RWPE2 (cell line): ENCODE measurements around the gene PCGF2.

Experiments
- ATAC-seq: fragments of 200-7000 bp; cut with Tn5 transposase; 3 replicates; pipeline ENCODE4 v1.9.1; 2021; ENCODE audit warnings: low read depth
- DNase-seq: peaks from one replicate; pipeline ENCODE4 v3.0.0-alpha.2; 2020; ENCODE audit warnings: low spot score
- H3K27ac ChIP-seq: fragments of 450-650 bp; 2 replicates; pipeline ENCODE4 v1.5.1; 2017; ENCODE audit warnings: mild to moderate bottlenecking; ENCODE audit not compliant: poor library complexity, severe bottlenecking
- H3K27me3 ChIP-seq: fragments of 250-450 bp; sonication (Bioruptor Pico); 2 replicates; pipeline ENCODE4 v1.5.1; 2021; ENCODE audit warnings: mild to moderate bottlenecking, moderate library complexity; ENCODE audit not compliant: insufficient read depth, poor library complexity, severe bottlenecking
- H3K36me3 ChIP-seq: fragments of 250-450 bp; sonication (Bioruptor Pico); 2 replicates; pipeline ENCODE4 v1.5.1; 2020; ENCODE audit warnings: low read depth, mild to moderate bottlenecking, moderate library complexity
- H3K4me1 ChIP-seq: fragments of 250-450 bp; sonication (Bioruptor Pico); 2 replicates; pipeline ENCODE4 v1.5.1; 2021; ENCODE audit warnings: mild to moderate bottlenecking, moderate library complexity; ENCODE audit not compliant: insufficient read depth, poor library complexity, severe bottlenecking
- H3K4me3 ChIP-seq: fragments of 250-450 bp; sonication (Bioruptor Pico); 2 replicates; pipeline ENCODE4 v1.5.1; 2021; ENCODE audit warnings: mild to moderate bottlenecking, moderate library complexity; ENCODE audit not compliant: severe bottlenecking
- H3K9me3 ChIP-seq: fragments of 250-450 bp; sonication (Bioruptor Pico); 2 replicates; pipeline ENCODE4 v1.5.1; 2021; ENCODE audit warnings: mild to moderate bottlenecking, moderate library complexity; ENCODE audit not compliant: severe bottlenecking
- TF ChIP-seq, protein P1 (sequence below): fragments of 450-650 bp; IDR thresholded peaks from one replicate; pipeline ENCODE4 v1.5.1; 2017; ENCODE audit warnings: mild to moderate bottlenecking, moderate library complexity; ENCODE audit not compliant: poor library complexity, severe bottlenecking

The PCGF2 gene

DNA sequence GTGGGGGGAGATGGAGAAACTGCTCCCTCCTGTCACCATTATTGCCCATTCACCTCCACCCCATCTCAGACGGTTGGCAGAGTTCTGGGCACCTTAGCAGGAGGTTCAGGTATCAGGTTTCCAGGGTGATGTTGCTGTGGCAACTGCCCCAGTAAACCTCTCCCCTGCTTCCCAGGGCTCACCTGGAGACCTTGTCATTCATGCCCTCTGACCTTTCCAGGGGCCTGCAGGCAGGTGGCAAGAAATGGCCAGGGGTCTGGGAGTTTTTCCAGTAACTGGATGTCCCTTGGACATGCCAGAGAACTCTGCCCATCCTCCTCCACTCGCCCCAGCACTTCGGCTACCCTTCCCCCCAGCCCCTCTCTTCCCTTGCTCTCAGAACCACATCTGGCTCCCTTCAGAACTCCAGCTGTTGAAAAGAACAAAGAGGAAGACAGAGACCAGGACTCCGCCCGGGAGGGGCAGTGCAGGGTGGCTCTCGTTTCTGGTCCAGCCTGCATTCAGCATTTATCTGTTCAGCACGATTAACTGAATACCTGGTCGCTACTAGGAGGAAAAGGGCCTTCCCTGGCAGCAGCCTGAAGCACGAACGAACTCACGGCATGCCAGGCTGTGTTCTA is 34.6 kb downstream of the PCGF2 start:
- TF ChIP-seq, protein P1, sequence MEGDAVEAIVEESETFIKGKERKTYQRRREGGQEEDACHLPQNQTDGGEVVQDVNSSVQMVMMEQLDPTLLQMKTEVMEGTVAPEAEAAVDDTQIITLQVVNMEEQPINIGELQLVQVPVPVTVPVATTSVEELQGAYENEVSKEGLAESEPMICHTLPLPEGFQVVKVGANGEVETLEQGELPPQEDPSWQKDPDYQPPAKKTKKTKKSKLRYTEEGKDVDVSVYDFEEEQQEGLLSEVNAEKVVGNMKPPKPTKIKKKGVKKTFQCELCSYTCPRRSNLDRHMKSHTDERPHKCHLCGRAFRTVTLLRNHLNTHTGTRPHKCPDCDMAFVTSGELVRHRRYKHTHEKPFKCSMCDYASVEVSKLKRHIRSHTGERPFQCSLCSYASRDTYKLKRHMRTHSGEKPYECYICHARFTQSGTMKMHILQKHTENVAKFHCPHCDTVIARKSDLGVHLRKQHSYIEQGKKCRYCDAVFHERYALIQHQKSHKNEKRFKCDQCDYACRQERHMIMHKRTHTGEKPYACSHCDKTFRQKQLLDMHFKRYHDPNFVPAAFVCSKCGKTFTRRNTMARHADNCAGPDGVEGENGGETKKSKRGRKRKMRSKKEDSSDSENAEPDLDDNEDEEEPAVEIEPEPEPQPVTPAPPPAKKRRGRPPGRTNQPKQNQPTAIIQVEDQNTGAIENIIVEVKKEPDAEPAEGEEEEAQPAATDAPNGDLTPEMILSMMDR, result no peak
- Histone ChIP-seq H3K4me1 (no peaks in the 10 kb centered on the region), H3K27me3 (no peaks in the 10 kb centered on the region), H3K4me3 (no peak overlapping the region), H3K36me3 (peaks cover 48% of the 10 kb centered on the region), H3K27ac (no peak overlapping the region), H3K9me3 (no peaks in the 10 kb centered on the region)
- DNase-seq (no peak), ATAC-seq (no peak)

DNA sequence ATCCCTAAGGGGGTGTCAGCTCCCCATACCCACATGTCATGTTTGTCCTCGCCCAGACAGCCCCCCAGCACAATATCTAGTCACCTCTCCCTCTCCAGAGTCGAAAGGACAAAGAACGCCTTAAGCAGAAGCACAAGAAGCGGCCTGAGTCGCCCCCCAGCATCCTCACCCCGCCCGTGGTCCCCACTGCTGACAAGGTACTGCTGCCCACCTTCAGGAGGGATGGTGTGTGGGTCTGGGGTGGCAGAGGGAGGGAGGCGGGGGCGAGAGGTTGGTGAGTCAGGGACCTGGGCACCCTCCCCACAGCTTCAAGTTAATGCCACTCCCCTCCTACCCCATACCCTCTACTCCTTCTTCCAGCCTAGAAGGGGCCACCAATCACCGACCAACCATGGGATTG is 35.5 kb downstream of the PCGF2 start:
- no peaks in the 10 kb centered on the region for H3K27me3 ChIP-seq
- peaks cover 48% of the 10 kb centered on the region for H3K36me3 ChIP-seq
- TF ChIP-seq, protein P1, result no peak
- ATAC-seq (no peak), DNase-seq (peak; percentile 46)
- H3K27ac ChIP-seq, result no peak overlapping the region
- no peaks in the 10 kb centered on the region for H3K4me1 ChIP-seq
- no peak overlapping the region for H3K4me3 ChIP-seq
- no peaks in the 10 kb centered on the region for H3K9me3 ChIP-seq

DNA sequence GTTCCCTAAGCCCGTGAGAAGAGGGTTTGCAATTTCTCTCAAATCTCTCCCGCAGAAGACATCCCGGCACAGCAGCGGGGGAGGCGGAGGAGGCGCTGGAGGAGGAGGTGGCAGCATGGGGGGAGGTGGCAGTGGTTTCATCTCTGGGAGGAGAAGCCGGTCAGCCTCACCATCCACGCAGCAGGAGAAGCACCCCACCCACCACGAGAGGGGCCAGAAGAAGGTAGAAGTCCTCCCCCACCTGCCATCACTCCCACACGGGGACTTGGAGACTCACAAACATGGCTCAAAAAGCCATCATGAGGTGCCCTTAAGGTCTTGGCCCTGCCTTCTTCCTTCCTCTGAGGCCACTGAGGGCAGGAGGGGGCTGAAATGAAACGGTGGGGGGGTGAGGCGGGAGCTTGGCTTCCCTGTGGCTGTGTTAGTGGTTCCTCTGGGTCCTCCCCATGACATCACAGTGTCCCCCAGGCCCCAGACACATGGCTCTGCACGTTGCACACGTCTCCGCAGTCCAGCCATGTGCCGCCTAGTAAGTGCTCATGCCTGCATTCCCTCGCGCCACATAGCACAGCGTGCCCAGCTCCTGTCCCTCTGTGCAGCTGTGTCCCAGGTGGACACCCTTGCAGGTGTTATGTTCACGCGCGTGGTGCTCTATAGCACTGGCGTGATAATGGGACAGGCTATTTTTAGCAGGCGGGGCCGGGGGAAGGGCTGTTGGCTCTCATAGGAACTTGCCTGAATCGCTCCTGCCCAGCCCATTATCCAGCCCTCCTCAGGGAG is 36.2 kb downstream of the PCGF2 start:
- Histone ChIP-seq H3K27me3 (no peaks in the 10 kb centered on the region), H3K27ac (no peak overlapping the region), H3K4me1 (no peaks in the 10 kb centered on the region), H3K9me3 (no peaks in the 10 kb centered on the region), H3K4me3 (no peak overlapping the region), H3K36me3 (peaks cover 47% of the 10 kb centered on the region)
- no peak for ATAC-seq
- TF ChIP-seq, protein P1, result no peak
- DNase-seq, result peak; percentile 42

DNA sequence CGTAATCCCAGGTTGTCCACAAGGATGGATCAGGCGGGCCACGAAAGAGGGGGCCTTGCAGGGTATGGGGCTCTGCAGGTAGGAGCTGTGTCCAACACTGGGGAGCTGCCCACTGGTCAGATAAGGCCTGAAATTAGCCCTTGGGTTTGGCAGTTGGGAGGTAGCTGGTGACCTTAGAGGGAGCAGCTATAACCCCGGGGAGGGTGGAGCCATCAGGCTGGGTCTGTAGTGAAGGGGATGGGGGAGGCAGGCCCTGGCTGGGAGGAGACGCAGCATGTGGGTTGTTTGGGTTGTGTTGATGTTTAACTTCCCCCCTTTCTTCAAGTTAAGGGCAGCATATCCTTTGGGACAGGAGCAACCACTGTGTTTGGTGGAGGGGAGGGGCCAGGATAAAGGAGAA is 37.2 kb downstream of the PCGF2 start:
- no peaks in the 10 kb centered on the region for H3K4me1 ChIP-seq
- no peak overlapping the region for H3K27ac ChIP-seq
- ATAC-seq (no peak), DNase-seq (no peak)
- H3K9me3 ChIP-seq, result no peaks in the 10 kb centered on the region
- TF ChIP-seq, protein P1, result no peak
- H3K4me3 ChIP-seq, result no peak overlapping the region
- no peaks in the 10 kb centered on the region for H3K27me3 ChIP-seq
- peaks cover 47% of the 10 kb centered on the region for H3K36me3 ChIP-seq

DNA sequence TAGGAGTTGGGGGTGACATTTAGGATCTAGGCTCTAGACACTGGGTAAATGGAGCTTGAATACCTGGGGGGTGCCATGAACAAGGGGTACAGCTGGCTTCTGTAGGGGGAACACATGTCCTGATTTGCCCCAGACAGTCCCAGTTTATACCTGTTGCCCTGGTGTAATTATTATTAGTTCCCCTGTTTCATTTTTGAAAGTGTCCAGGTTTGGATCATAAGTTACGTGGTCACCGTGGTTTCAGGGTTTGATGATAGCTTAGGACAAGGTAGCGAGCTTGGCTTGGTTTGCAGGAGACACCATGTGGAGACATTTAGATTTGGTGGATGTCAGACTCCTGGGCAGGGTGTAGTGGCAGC is 37.6 kb downstream of the PCGF2 start:
- TF ChIP-seq, protein P1, result no peak
- Histone ChIP-seq H3K36me3 (peaks cover 46% of the 10 kb centered on the region), H3K27me3 (no peaks in the 10 kb centered on the region), H3K27ac (no peak overlapping the region), H3K4me3 (no peak overlapping the region), H3K9me3 (no peaks in the 10 kb centered on the region), H3K4me1 (no peaks in the 10 kb centered on the region)
- DNase-seq, result no peak
- no peak for ATAC-seq
